ENCODE results near the gene OR6C3.
"Not testable (repeated sequence)": the region's sequence is repeated elsewhere in the genome, so short reads cannot be mapped to it uniquely, and the experiment has no call there.

Gene OR6C3

DNA sequence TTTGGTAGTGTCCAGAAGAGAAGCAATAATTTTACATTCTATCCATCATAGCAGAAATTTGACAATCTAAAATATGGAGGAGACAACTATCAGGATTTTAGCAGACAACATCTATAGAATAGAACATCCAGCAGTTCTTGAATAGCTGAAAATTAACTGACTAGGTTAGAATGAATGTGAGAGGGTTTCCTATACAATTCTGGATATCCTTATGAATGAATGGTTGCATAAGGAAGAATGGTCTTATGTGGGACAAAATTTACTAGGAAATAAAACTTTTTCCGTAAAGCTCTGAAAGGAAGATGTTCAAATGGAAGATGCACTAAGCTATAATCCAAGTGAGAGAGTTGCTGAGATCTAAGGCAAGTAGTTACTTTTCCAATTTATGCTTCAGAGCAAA is at the start of gene OR6C3:
Gene OR6C3, plus strand, starts transcription at position 301 of the 400 bp plus-strand sequence. CDS start 955 bp downstream, outside the sequence.
- DNase-seq (ENCODE audit: low read depth): no peak

GRCh38 chr12:55280991-55281390 is 49.6 kb upstream of the OR6C3 start:
- no peak for DNase-seq (ENCODE audit: low read depth)

GRCh38 chr12:55289999-55290398 is 40.5 kb upstream of the OR6C3 start:
- no peak for DNase-seq (ENCODE audit: low read depth)

DNA sequence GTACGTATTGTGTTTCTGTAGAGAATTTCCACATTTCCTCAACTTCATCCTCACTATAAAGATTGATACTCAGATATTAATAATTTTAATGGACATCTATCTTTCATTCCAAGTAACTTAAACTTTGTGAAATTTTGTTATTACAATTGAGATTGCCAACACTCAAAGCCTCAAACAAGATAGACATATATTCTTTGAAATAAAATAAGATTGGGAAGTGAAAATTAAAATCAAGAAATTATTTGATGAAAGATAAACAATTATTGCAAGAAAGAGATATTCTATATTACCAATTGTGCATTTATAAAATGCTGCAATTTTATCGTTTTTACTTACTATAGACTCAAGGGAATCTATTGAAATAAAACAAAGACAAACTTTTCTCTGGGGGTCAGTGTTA is 34.1 kb upstream of the OR6C3 start, which contains the start of gene OR6C6:
Gene OR6C6, minus strand, starts transcription at position 101 of the 400 bp plus-strand sequence. CDS start 1,337 bp downstream, outside the sequence.
- no peak for DNase-seq (ENCODE audit: low read depth)

DNA sequence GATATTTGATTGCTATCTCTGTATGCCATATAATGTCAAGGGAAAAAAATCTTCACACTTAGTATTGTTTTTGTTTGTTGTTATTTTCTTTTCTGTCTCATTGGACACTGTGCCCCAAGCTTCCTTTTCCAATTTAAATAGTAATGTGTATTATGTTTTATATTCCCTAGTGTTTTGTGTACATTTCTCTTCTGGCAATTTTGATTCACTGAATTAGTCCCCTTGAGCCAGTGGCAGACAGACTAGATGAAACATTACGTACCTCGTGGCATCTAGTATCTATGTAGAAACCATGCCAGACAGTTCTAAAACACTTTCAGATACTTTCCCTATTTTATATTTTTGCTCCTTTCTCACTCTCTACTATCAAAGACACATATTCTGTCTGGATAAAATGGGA is 16.5 kb upstream of the OR6C3 start, which contains the start of gene OR6C1:
Gene OR6C1, plus strand, starts transcription at position 301 of the 400 bp plus-strand sequence. CDS start 6,257 bp downstream, outside the sequence.
- no peak for DNase-seq (ENCODE audit: low read depth)

GRCh38 chr12:55320201-55320600 is 10.3 kb upstream of the OR6C3 start:
- no peak for DNase-seq (ENCODE audit: low read depth)

DNA sequence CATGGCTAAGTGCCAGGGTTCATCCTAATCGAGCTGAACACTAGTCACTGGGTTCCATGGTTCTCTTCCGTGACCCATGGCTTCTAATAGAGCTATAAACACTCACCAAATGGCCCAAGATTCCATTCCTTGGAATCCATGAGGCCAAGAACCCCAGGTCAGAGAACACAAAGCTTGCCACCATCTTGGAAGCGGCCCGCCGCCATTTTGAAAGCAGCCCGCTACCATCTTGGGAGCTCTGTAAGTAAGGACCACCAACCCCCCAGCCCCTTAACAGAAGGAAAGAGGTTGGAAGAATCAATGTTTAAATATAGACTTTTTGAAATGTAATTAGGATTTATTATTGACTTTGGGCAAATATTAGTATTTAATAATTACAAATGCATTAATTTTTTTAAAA is 4.7 kb upstream of the OR6C3 start:
- not testable (repeated sequence) for DNase-seq (ENCODE audit: low read depth)

- DNase-seq (ENCODE audit: low read depth): no peak
These were observed 5.5 kb downstream of the OR6C3 start for GRCh38 chr12:55336002-55336401.

DNA sequence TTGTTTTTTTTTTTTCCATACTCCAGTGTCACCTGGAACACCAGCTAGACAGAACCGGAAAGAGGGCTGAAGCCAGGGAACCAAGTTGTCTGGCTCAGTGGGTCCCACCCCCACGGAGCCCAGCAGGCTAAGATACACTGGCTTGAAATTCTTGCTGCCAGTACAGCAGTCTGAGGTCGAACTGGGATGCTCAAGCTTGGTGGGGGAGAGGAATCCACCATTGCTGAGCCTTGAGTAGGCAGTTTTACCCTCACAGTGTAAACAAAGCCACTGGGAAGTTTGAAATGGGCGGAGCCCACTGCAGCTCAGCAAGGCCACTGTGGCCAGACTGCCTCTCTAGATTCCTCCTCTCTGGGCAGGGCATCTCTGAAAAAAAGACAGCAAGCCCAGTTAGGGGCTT is 24.8 kb downstream of the OR6C3 start:
- DNase-seq (ENCODE audit: low read depth): not testable (repeated sequence)

GRCh38 chr12:55362675-55363074 is 32.1 kb downstream of the OR6C3 start, which contains the start of gene OR6C75:
Gene OR6C75 (plus strand): TSS chr12:55362975. CDS start chr12:55365111, 2,136 bp downstream.
- no peak for DNase-seq (ENCODE audit: low read depth)

- DNase-seq (ENCODE audit: low read depth): no peak
These were observed 34.5 kb downstream of the OR6C3 start for GRCh38 chr12:55365086-55365485.

DNA sequence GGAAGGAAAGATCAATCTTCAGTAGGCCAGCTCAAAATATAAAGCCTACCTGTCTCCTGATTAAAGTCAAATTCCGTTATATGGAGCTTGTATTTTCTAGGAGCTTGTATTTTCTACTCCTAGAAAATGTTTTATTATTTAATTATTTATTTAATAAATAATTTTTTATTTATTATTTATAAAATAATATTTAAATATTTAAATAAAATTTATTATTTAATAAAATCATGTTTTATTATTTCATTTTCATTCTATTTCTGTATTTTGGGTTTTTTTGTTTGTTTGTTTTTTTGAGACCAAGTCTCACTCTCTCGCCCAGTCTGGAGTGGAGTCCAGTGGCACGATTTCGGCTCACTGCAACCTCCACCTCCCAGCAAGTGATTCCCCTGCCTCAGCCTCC is 42.0 kb downstream of the OR6C3 start:
- no peak for DNase-seq (ENCODE audit: low read depth)

Data from GM04503 (cell line).